HEK293 (cell line): ENCODE data around the gene INPP5F.

Experiments used
- CTCF ChIP-seq: fragments of 450-650 bp; formaldehyde crosslinking; IDR thresholded peaks from 2 replicates; pipeline ENCODE4 v1.5.1; 2016; ENCODE audit warnings: missing biosample characterization, missing genetic modification characterization
- ZBTB11 ChIP-seq: fragments of 450-650 bp; formaldehyde crosslinking; conservative IDR thresholded peaks from 2 replicates; pipeline ENCODE4 v1.5.1; 2016; ENCODE audit warnings: low read depth, missing biosample characterization, missing genetic modification characterization
- ZNF24 ChIP-seq: fragments of 450-650 bp; formaldehyde crosslinking; IDR thresholded peaks from 2 replicates; pipeline ENCODE4 v1.5.1; 2016; ENCODE audit warnings: missing biosample characterization, missing genetic modification characterization

DNA sequence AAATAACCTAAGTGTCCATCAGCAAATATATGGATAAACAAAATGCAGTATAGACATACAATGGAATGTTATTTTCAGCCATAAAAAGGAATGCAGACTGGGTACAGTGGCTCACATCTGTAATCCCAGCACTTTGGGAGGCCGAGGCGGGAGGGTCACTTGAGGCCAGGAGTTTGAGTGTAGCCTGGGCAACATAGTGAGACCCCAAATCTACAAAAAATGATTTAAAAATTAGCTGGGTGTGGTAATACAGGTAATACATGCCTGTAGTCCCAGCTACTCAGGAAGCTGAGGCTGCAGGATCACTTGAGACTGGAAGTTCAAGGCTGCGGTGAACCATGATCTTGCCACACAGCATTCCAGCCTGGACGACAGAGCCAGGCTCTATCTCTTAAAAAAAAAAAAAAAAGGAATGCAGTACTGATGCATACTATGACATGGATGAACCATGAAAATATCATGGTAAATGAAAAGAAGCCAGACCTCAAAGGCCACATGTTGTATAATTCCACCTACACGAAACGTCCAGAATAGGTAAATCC, 139.9 kb downstream of the INPP5F start:
- TF ChIP-seq ZNF24 = no peak
- no peak for TF ChIP-seq ZBTB11 (tag by site-specific recombination)
- TF ChIP-seq CTCF (tag by site-specific recombination) = no peak
